GM13976 (cell line): ENCODE data around the gene VPS37C.
A peak's percentile ranks its signal among the peaks of the same experiment; 100 is the strongest.

Experiments used
- DNase-seq: peaks from one replicate; pipeline ENCODE4 v3.0.0; 2012; ENCODE audit warnings: low spot score
- in situ Hi-C: fragments of 300-500 bp; cut with MboI; formaldehyde crosslinking; loops from one replicate; pipeline ENCODE4 v1.12.0; 2022; ENCODE audit warnings: low sequenced_read_pairs, mixed read lengths, inconsistent platforms; ENCODE audit not compliant: unreplicated experiment
- TF ChIP-seq, protein P1 (sequence below): IDR thresholded peaks from 2 replicates; pipeline ENCODE4 v1.5.1; 2012; ENCODE audit warnings: borderline replicate concordance, mild to moderate bottlenecking; ENCODE audit not compliant: insufficient read depth; ENCODE audit errors: extremely low read depth, missing control alignments, control extremely low read depth

The VPS37C gene

GRCh38 chr11:61124574-61125309 lies 36.5 kb downstream of the VPS37C start:
- in situ Hi-C loops: loop anchor here (10.0 kb wide), 1 partner anchor 160 kb away; no protein-coding TSS in a partner anchor
- TF ChIP-seq, protein P1, sequence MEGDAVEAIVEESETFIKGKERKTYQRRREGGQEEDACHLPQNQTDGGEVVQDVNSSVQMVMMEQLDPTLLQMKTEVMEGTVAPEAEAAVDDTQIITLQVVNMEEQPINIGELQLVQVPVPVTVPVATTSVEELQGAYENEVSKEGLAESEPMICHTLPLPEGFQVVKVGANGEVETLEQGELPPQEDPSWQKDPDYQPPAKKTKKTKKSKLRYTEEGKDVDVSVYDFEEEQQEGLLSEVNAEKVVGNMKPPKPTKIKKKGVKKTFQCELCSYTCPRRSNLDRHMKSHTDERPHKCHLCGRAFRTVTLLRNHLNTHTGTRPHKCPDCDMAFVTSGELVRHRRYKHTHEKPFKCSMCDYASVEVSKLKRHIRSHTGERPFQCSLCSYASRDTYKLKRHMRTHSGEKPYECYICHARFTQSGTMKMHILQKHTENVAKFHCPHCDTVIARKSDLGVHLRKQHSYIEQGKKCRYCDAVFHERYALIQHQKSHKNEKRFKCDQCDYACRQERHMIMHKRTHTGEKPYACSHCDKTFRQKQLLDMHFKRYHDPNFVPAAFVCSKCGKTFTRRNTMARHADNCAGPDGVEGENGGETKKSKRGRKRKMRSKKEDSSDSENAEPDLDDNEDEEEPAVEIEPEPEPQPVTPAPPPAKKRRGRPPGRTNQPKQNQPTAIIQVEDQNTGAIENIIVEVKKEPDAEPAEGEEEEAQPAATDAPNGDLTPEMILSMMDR: no peak
- DNase-seq: no peak

DNA sequence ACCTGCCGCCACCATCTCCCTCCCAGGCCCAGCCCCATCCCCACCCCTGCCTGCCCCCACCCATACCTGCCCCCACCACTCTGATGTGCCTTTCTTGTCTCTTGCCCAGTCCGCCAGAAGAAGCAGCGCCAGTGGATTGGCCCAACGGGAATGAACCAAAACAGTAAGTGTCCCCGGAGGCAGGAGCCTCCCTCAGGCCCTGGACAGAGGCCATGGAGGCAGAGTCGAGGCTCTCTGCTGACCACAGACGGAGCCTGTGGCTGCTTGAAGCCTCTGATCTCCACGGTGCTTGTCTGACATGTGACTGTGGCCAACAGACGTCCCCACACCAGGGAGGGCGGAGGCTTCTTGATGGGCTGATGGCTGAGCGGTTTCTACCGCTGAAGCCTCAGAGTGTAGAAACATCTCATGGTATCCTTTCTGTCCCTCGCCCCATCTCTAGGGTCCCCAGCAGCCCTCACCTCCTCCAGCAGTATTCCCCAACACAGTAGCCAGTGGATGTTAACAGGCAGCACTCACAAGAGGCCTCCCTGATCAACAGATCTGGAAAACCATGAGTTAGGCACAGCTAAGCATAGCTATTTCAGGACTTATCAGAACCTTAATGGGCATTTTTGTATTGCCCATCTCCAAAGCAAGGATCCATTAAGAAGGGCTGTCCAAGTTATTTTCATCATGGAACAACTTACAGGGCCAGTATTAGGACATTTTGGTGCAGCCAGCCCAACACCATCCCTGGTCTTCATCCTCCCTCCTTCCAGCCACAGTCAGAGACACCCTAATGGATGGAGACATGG lies 37.3 kb downstream of the VPS37C start:
- in situ Hi-C loops: loop anchor here (10.0 kb wide), 1 partner anchor 159 kb away; no protein-coding TSS in a partner anchor
- no peak for DNase-seq
- TF ChIP-seq, protein P1: no peak

DNA sequence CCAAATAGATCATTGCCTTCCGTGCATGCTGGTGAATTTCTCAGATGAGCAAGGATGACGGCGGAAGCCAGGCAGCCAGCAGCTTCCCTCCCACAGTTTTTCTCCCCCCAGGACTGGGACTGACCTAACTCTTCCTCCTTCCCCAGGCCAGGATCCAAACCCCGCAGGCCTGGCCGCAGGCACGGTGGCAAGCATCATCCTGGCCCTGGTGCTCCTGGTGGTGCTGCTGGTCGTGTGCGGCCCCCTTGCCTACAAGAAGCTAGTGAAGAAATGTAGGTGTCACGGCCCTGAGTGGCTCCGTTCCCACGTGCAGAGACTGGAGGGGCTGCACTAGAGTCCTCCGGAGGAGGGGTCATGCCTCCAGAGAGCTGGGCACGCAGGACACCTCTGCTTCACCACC lies 38.5 kb downstream of the VPS37C start:
- TF ChIP-seq, protein P1: no peak
- in situ Hi-C loops: loop anchor here (10.0 kb wide), 1 partner anchor 158 kb away; no protein-coding TSS in a partner anchor
- no peak for DNase-seq

DNA sequence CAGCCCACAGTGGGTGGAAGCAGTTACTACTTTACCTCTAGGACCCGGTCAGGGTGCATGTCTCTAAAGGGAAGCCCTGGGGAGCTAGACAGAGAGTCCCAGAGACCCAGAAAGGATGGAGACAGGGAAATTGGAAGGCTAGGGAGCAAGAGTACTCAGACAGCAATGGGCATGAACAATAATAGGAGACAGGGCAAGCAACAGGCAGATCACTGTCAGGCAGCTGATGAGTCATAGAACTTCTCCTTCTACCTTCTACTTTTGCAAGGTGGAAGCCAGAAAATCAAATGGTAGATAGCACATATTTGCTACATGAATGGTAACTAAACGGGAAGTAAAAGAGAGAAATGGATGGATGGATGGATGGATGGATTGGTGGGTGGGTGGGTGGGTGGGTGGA lies 39.3 kb downstream of the VPS37C start:
- no peak for DNase-seq
- in situ Hi-C loops: loop anchor here (10.0 kb wide), 1 partner anchor 157 kb away; no protein-coding TSS in a partner anchor
- TF ChIP-seq, protein P1: no peak

- DNase-seq: no peak
- TF ChIP-seq, protein P1: no peak
- in situ Hi-C loops: loop anchor here (10.0 kb wide), 1 partner anchor 157 kb away; no protein-coding TSS in a partner anchor
These were observed 39.9 kb downstream of the VPS37C start for GRCh38 chr11:61121192-61121831.

- TF ChIP-seq, protein P1: no peak
- peak; percentile 65 for DNase-seq
- in situ Hi-C loops: loop anchor here (10.0 kb wide), 1 partner anchor 156 kb away; no protein-coding TSS in a partner anchor
These were observed 40.5 kb downstream of the VPS37C start for GRCh38 chr11:61120706-61121191.
